H1 (cell line): Measurements from ENCODE around the gene CLMP. TPM values are rescaled to one million over a fixed set of nuclear protein-coding genes. Genes with fewer than 3 reads are reported as not detected.

Experiments
- CTCF ChIA-PET: fragments of 300-600 bp; sonication (Branson Sonifier 250); formaldehyde crosslinking; loops from one replicate; lab custom pipeline; 2021; ENCODE audit not compliant: partially characterized antibody; lab: Charles Lee
- POLR2A ChIA-PET: fragments of 300-600 bp; sonication (Branson Sonifier 250); formaldehyde crosslinking; loops from one replicate; lab custom pipeline; 2021; ENCODE audit warnings: inconsistent platforms; ENCODE audit not compliant: partially characterized antibody; lab: Charles Lee
- DNase-seq, 2 experiments: peaks; one replicate each; pipeline versions ENCODE4 v3.0.0 to v3.0.0-alpha.2; 2010 to 2022; ENCODE audit warnings: low spot score in 2 of 2, low read depth in 1 of 2, mixed read lengths in 1 of 2
- FAIRE-seq: peaks from 2 replicates; lab custom pipeline; 2011; peaks lifted over from hg19 to GRCh38; lab: Jason Lieb, UNC
- H2AFZ ChIP-seq: 2 replicates; pipeline ENCODE4 v1.8.1; 2012; ENCODE audit warnings: low read length, inconsistent platforms
- H2AK5ac ChIP-seq: 2 replicates; pipeline ENCODE4 v1.6.1; 2013; ENCODE audit warnings: low read depth, low read length
- H2BK120ac ChIP-seq: replicated peaks from 2 replicates; pipeline ENCODE3; 2013; ENCODE audit warnings: low read depth, low read length, inconsistent platforms
- H2BK12ac ChIP-seq: 2 replicates; pipeline ENCODE4 v1.6.1; 2013; ENCODE audit warnings: low read depth, low read length
- H2BK15ac ChIP-seq: 2 replicates; pipeline ENCODE4 v1.6.1; 2013; ENCODE audit warnings: low read length
- H2BK20ac ChIP-seq: 2 replicates; pipeline ENCODE4 v1.6.1; 2013; ENCODE audit warnings: low read length
- H2BK5ac ChIP-seq: 2 replicates; pipeline ENCODE4 v1.6.1; 2013; ENCODE audit warnings: low read depth, low read length
- H3K14ac ChIP-seq: 2 replicates; pipeline ENCODE4 v1.6.1; 2013; ENCODE audit warnings: inconsistent platforms; ENCODE audit not compliant: insufficient read length
- H3K18ac ChIP-seq: 2 replicates; pipeline ENCODE4 v1.6.1; 2013; ENCODE audit warnings: low read length; ENCODE audit errors: extremely low read depth
- H3K23ac ChIP-seq: 2 replicates; pipeline ENCODE4 v1.6.1; 2013; ENCODE audit warnings: inconsistent platforms; ENCODE audit not compliant: insufficient read length
- H3K23me2 ChIP-seq: 2 replicates; pipeline ENCODE4 v1.6.1; 2013; ENCODE audit warnings: low read depth, low read length
- H3K27ac ChIP-seq: 2 replicates; pipeline ENCODE4 v1.6.1; 2011; ENCODE audit warnings: low read depth, low read length, inconsistent platforms
- H3K27me3 ChIP-seq, 4 experiments: replicated peaks in 1 of 4; 1 replicate in 1 of 4; 2 replicates in 3 of 4; pipeline versions ENCODE4 v1.6.1 to v1.8.1; 2011 to 2013; ENCODE audit warnings: low read length in 3 of 4, mild to moderate bottlenecking in 3 of 4, inconsistent platforms in 2 of 4, mixed read lengths in 2 of 4, moderate library complexity in 1 of 4; ENCODE audit not compliant: control insufficient read depth in 3 of 4, insufficient read depth in 3 of 4; ENCODE audit errors: extremely low read depth in 1 of 4
- H3K36me3 ChIP-seq, 4 experiments: 2 replicates each; pipeline versions ENCODE4 v1.6.1 to v1.8.1; 2011 to 2013; ENCODE audit warnings: mild to moderate bottlenecking in 4 of 4, low read length in 3 of 4, moderate library complexity in 2 of 4, control low read depth in 1 of 4, inconsistent platforms in 1 of 4; ENCODE audit not compliant: insufficient read depth in 4 of 4, control insufficient read depth in 2 of 4
- H3K4ac ChIP-seq: replicated peaks from 2 replicates; pipeline ENCODE3; 2013; ENCODE audit warnings: low read length, low read depth, mixed read lengths, inconsistent platforms; ENCODE audit not compliant: insufficient read length
- H3K4me1 ChIP-seq, 4 experiments: replicated peaks in 1 of 4; 1 replicate in 1 of 4; 2 replicates in 3 of 4; pipeline versions ENCODE4 v1.6.1 to v1.8.1; 2011 to 2013; ENCODE audit warnings: low read length in 3 of 4, inconsistent platforms in 2 of 4, mixed read lengths in 1 of 4; ENCODE audit not compliant: insufficient read depth in 4 of 4, control insufficient read depth in 3 of 4
- H3K4me2 ChIP-seq, 2 experiments: 2 replicates each; pipeline versions ENCODE4 v1.6.1 to v1.8.1; 2011 to 2013; ENCODE audit warnings: low read depth in 2 of 2, low read length in 2 of 2, control low read depth in 1 of 2, inconsistent platforms in 1 of 2, mild to moderate bottlenecking in 1 of 2; ENCODE audit not compliant: insufficient read depth in 1 of 2
- H3K4me3 ChIP-seq, 4 experiments: fragments of 200-600, 300-600 bp in 1 of 4; sonication (generic), shearing (Covaris generic), sonication (Bioruptor Twin) in 1 of 4; 2 replicates each; pipeline versions ENCODE4 v1.5.1 to v1.8.1; 2011 to 2016; ENCODE audit warnings: low read length in 4 of 4, low read depth in 3 of 4, control low read depth in 2 of 4, inconsistent platforms in 2 of 4, mild to moderate bottlenecking in 2 of 4, mixed read lengths in 1 of 4, moderate library complexity in 1 of 4; ENCODE audit not compliant: insufficient read depth in 2 of 4; ENCODE audit errors: extremely low read depth in 1 of 4
- H3K56ac ChIP-seq: replicated peaks from 2 replicates; pipeline ENCODE3; 2013; ENCODE audit warnings: low read depth, mild to moderate bottlenecking, mixed read lengths, low read length, inconsistent platforms; ENCODE audit not compliant: insufficient read length
- H3K79me1 ChIP-seq: 2 replicates; pipeline ENCODE4 v1.6.1; 2013; ENCODE audit warnings: low read depth, low read length, control low read depth
- H3K79me2 ChIP-seq, 2 experiments: 2 replicates each; pipeline versions ENCODE4 v1.6.1 to v1.8.1; 2012 to 2013; ENCODE audit warnings: low read length in 2 of 2, mild to moderate bottlenecking in 2 of 2, inconsistent platforms in 1 of 2; ENCODE audit not compliant: insufficient read depth in 2 of 2, control insufficient read depth in 1 of 2
- H3K9ac ChIP-seq, 4 experiments: replicated peaks in 1 of 4; 1 replicate in 1 of 4; 2 replicates in 3 of 4; pipeline versions ENCODE4 v1.6.1 to v1.8.1; 2011 to 2013; ENCODE audit warnings: low read depth in 3 of 4, low read length in 3 of 4, control low read depth in 2 of 4, mild to moderate bottlenecking in 2 of 4, moderate library complexity in 2 of 4, inconsistent platforms in 1 of 4; ENCODE audit errors: extremely low read depth in 1 of 4
- H3K9me3 ChIP-seq, 2 experiments: 2 replicates each; pipeline versions ENCODE4 v1.6.1 to v1.8.1; 2012 to 2013; ENCODE audit warnings: mild to moderate bottlenecking in 2 of 2, moderate library complexity in 2 of 2, control low read depth in 1 of 2, inconsistent platforms in 1 of 2, low read depth in 1 of 2, low read length in 1 of 2, mixed read lengths in 1 of 2; ENCODE audit not compliant: insufficient read depth in 2 of 2
- H4K20me1 ChIP-seq, 2 experiments: replicated peaks in 1 of 2; 2 replicates each; pipeline versions ENCODE3 to v1.8.1; 2011 to 2013; ENCODE audit warnings: inconsistent platforms in 2 of 2, low read length in 2 of 2, mild to moderate bottlenecking in 1 of 2; ENCODE audit not compliant: insufficient read depth in 2 of 2, control insufficient read depth in 1 of 2
- H4K5ac ChIP-seq: 2 replicates; pipeline ENCODE4 v1.6.1; 2013; ENCODE audit warnings: low read length, low read depth, mixed read lengths, inconsistent platforms; ENCODE audit not compliant: insufficient read length
- H4K8ac ChIP-seq: 2 replicates; pipeline ENCODE4 v1.8.0; 2013; ENCODE audit warnings: mild to moderate bottlenecking, moderate library complexity, low read length, inconsistent platforms; ENCODE audit not compliant: insufficient read depth; ENCODE audit errors: extremely low read depth
- H4K91ac ChIP-seq: replicated peaks from 2 replicates; pipeline ENCODE3; 2013; ENCODE audit warnings: low read length, mixed read lengths, inconsistent platforms; ENCODE audit not compliant: insufficient read length
- JUND ChIP-seq: IDR thresholded peaks from 2 replicates; pipeline ENCODE4 v1.6.1; 2011; ENCODE audit warnings: mild to moderate bottlenecking, improper control_type of control experiment, low read length
- TAF1 ChIP-seq: IDR thresholded peaks from 2 replicates; pipeline ENCODE4 v1.6.1; 2011; ENCODE audit warnings: mild to moderate bottlenecking, low read depth, low read length
- WGBS, 2 experiments: shearing (Covaris generic) in 1 of 2; methylation state at CpG; one replicate each; pipeline versions ENCODE4 v1.1.6 to v1.1.7; 2013 to 2015; ENCODE audit warnings: low lambda C conversion rate in 2 of 2, mixed read lengths in 2 of 2, inconsistent platforms in 1 of 2, low coverage in 1 of 2, missing lambda C conversion rate in 1 of 2; ENCODE audit not compliant: insufficient replicate concordance in 2 of 2, insufficient coverage in 1 of 2, insufficient read length in 1 of 2; ENCODE audit errors: extremely low coverage in 1 of 2, missing lambda C conversion rate in 1 of 2; 5-methylcytosine and 5-hydroxymethylcytosine counted together
- polyA plus RNA-seq, 7 experiments: library from polyadenylated mRNA; depleted of rRNA in 3 of 7; stranded (reverse) in 5 of 7; unstranded in 2 of 7; fragments of >200 nt in 5 of 7; fragments of 200-250 nt in 2 of 7; gene quantifications; 1 replicate in 5 of 7; 2 replicates in 1 of 7; 4 replicates in 1 of 7; pipeline versions ENCODE4 v1.2.1 to v1.2.3, GENCODE V29; 2011 to 2013; ENCODE audit warnings: missing spikeins in 2 of 7, mixed read lengths in 2 of 7
- total RNA-seq: library from RNA; stranded (reverse); fragmentation: NEBNext Ultra II Directional; extraction: Animal tissue kit (Norgen Biotek cat#: 25700); gene quantifications from 2 replicates; pipeline ENCODE4 v1.2.1, GENCODE V29; 2021

Gene CLMP
- total and polyA plus RNA-seq, 2 of the 8 experiments (the other 6 are each of a cell fraction or from before 2014, with no cell fraction given) = 9.9 to 24.1 TPM

- no peak for DNase-seq
- 95% methylated on average over 2 of the region's 2 CpGs; no CpG with 5 or more reads in 1 of the 2 experiments for WGBS, 2 experiments
- Histone ChIP-seq H3K4me1 (peaks cover 0 to 4% (median 1%) of the 10 kb centered on the region in 4 experiments; a peak in 3 of 7 replicates), H2BK15ac (no peak overlapping the region), H2BK5ac (no peak overlapping the region), H2BK120ac (no peak overlapping the region), H3K27ac (no peak overlapping the region), H3K23ac (no peak overlapping the region), H4K91ac (no peak overlapping the region), H3K18ac (no peak overlapping the region), H3K23me2 (peaks cover 6% of the 10 kb centered on the region), H3K56ac (no peak overlapping the region), H2AK5ac (no peak overlapping the region), H2BK12ac (no peak overlapping the region), H4K5ac (no peak overlapping the region), H3K9ac (no peak overlapping the region), H3K9me3 (no peaks in the 10 kb centered on the region), H4K20me1 (peaks cover 7 to 10% of the 10 kb centered on the region in 2 experiments), H3K4ac (no peak overlapping the region), H2BK20ac (no peak overlapping the region), H2AFZ (no peak overlapping the region), H3K4me2 (no peak overlapping the region), H3K4me3 (no peak overlapping the region), H3K14ac (no peak overlapping the region), H3K36me3 (peaks cover 4 to 9% (median 6%) of the 10 kb centered on the region in 4 experiments), H3K79me1 (no peaks in the 10 kb centered on the region), H3K79me2 (peaks cover 10 to 32% of the 10 kb centered on the region in 2 experiments), H3K27me3 (no peaks in the 10 kb centered on the region), H4K8ac (no peak overlapping the region)
- TF ChIP-seq JUND (no peak), TAF1 (no peak)
- CTCF ChIA-PET = interaction anchor here (0.9 to 1.2 kb wide), 5 partner anchors 12 to 180 kb away, joined by 3 to 5 read pairs (median 3); no protein-coding TSS in a partner anchor
- FAIRE-seq = no peak
- POLR2A ChIA-PET = interaction anchor here (0.9 to 1.4 kb wide), 3 partner anchors 8 to 13 kb away, joined by 3 to 4 read pairs (median 3); no protein-coding TSS in a partner anchor
Observed at GRCh38 chr11:123065621-123066020, 129.4 kb downstream of the CLMP start.
